HEK293 (cell line): ENCODE measurements around the gene MAP4K5.

Source experiments
- CTCF ChIA-PET: fragments of 350-600 bp; formaldehyde crosslinking; extraction: SDS; loops from one replicate; lab custom pipeline; 2021; ENCODE audit warnings: antibody characterized with exemption; lab: Yijun Ruan, JAX
- POLR2A ChIA-PET: fragments of 300-600 bp; formaldehyde crosslinking; extraction: SDS; loops from one replicate; lab custom pipeline; 2020; ENCODE audit warnings: antibody characterized with exemption, inconsistent platforms; lab: Yijun Ruan, JAX
- H3K27ac ChIP-seq: fragments of 200-500 bp; sonication (Bioruptor generic); 2 replicates; pipeline ENCODE4 v1.5.1; 2014; ENCODE audit warnings: low read depth, low read length, control low read depth, inconsistent platforms; ENCODE audit errors: extremely low read depth
- H3K36me3 ChIP-seq, 2 experiments: fragments of 200-500 bp in 1 of 2; sonication (Bioruptor generic) in 1 of 2; 1 replicate in 1 of 2; 2 replicates in 1 of 2; pipeline ENCODE4 v1.5.1; 2014 to 2017; ENCODE audit warnings: inconsistent platforms in 2 of 2, low read length in 2 of 2; ENCODE audit not compliant: control insufficient read depth in 2 of 2, insufficient read depth in 1 of 2
- H3K4me1 ChIP-seq: fragments of 200-500 bp; sonication (Bioruptor generic); 2 replicates; pipeline ENCODE4 v1.5.1; 2014; ENCODE audit warnings: mild to moderate bottlenecking, low read length, inconsistent platforms; ENCODE audit not compliant: control insufficient read depth, insufficient read depth
- H3K4me3 ChIP-seq: 2 replicates; pipeline ENCODE4 v1.5.1; 2011; ENCODE audit warnings: low read depth, mild to moderate bottlenecking, control low read depth, low read length, moderate library complexity
- H3K9me3 ChIP-seq: fragments of 200-500 bp; sonication (Bioruptor generic); 2 replicates; pipeline ENCODE4 v1.5.1; 2014; ENCODE audit warnings: low read depth, low read length, inconsistent platforms; ENCODE audit not compliant: control insufficient read depth, insufficient read depth
- FEZF1 ChIP-seq: fragments of 450-650 bp; formaldehyde crosslinking; IDR thresholded peaks from 2 replicates; pipeline ENCODE4 v1.5.1; 2016; ENCODE audit warnings: missing biosample characterization, missing genetic modification characterization
- HOXA7 ChIP-seq: sonication (generic); formaldehyde crosslinking; IDR thresholded peaks from 2 replicates; pipeline ENCODE4 v1.8.1; 2022; ENCODE audit warnings: missing genetic modification reagents, borderline replicate concordance
- TRIM28 ChIP-seq: IDR thresholded peaks from 2 replicates; pipeline ENCODE4 v1.6.1; 2011; ENCODE audit warnings: low read length, control low read depth, borderline replicate concordance
- ZNF133 ChIP-seq: fragments of 450-650 bp; formaldehyde crosslinking; IDR thresholded peaks from 2 replicates; pipeline ENCODE4 v1.5.1; 2016; ENCODE audit warnings: missing biosample characterization, missing genetic modification characterization
- ZNF211 ChIP-seq: fragments of 450-650 bp; formaldehyde crosslinking; IDR thresholded peaks from 2 replicates; pipeline ENCODE4 v1.5.1; 2016; ENCODE audit warnings: low read depth, missing biosample characterization, missing genetic modification characterization
- ZNF266 ChIP-seq: fragments of 450-650 bp; formaldehyde crosslinking; IDR thresholded peaks from 2 replicates; pipeline ENCODE4 v1.5.1; 2016; ENCODE audit warnings: missing biosample characterization, missing genetic modification characterization, low read depth
- ZNF354C ChIP-seq: fragments of 450-650 bp; formaldehyde crosslinking; IDR thresholded peaks from 2 replicates; pipeline ENCODE4 v1.5.1; 2016; ENCODE audit warnings: missing biosample characterization, missing genetic modification characterization, low read depth, borderline replicate concordance
- ZNF561 ChIP-seq: fragments of 450-650 bp; IDR thresholded peaks from 2 replicates; pipeline ENCODE4 v1.5.1; 2018; ENCODE audit warnings: missing biosample characterization, missing genetic modification characterization, borderline replicate concordance
- ZNF610 ChIP-seq: fragments of 450-650 bp; formaldehyde crosslinking; IDR thresholded peaks from 2 replicates; pipeline ENCODE4 v1.5.1; 2016; ENCODE audit warnings: missing biosample characterization, missing genetic modification characterization, borderline replicate concordance
- ZNF768 ChIP-seq: fragments of 450-650 bp; formaldehyde crosslinking; IDR thresholded peaks from 2 replicates; pipeline ENCODE4 v1.5.1; 2018; ENCODE audit warnings: missing biosample characterization, mild to moderate bottlenecking, missing genetic modification characterization
- ZSCAN23 ChIP-seq: fragments of 450-650 bp; formaldehyde crosslinking; IDR thresholded peaks from 2 replicates; pipeline ENCODE4 v1.5.1; 2016; ENCODE audit warnings: missing biosample characterization, missing genetic modification characterization
- TF ChIP-seq, protein P1 (sequence below): fragments of 450-650 bp; formaldehyde crosslinking; IDR thresholded peaks from 2 replicates; pipeline ENCODE4 v1.5.1; 2016; ENCODE audit warnings: missing biosample characterization, missing genetic modification characterization
- TF ChIP-seq, protein P2 (sequence below): fragments of 450-650 bp; formaldehyde crosslinking; IDR thresholded peaks from 2 replicates; pipeline ENCODE4 v1.5.1; 2016; ENCODE audit warnings: missing biosample characterization, missing genetic modification characterization
- TF ChIP-seq, protein P3 (sequence below): fragments of 450-650 bp; formaldehyde crosslinking; IDR thresholded peaks from 2 replicates; pipeline ENCODE4 v1.5.1; 2017; ENCODE audit warnings: missing biosample characterization, missing genetic modification characterization

Gene MAP4K5

DNA sequence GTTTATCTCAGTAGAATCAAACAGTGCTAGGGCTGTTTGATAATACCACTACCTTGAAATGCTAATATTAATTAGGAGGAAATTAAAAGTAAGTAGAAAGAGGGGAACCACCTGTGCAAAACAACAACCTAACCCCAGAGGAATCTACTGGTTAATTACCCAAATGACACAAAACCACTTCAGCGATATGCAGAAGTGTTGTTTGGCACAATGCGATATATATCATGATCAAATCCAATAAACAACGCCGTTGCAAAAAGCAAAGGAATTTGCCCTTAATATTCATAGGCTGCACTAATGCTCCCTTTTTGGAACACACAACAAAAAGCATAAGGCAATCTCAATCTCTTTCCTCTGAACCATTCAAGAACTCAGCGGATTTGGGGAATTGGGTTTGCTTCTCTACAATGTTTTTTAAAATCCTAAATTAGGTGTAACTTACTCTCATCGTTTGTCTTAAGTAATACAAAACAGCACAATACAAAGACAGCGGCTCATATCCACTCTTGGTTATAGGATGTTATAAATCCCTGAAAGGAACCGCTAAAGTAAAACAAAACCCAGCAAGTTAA lies 1.5 kb downstream of the MAP4K5 start:
- peak overlapping the region; percentile 97; the same call in 1 of the 2 replicates for H3K27ac ChIP-seq
- H3K9me3 ChIP-seq: no peaks in the 10 kb centered on the region
- CTCF ChIA-PET: interaction anchor here (0.7 to 1.0 kb wide), 2 partner anchors 12 to 175 kb away, joined by 3 to 6 read pairs; no protein-coding TSS in a partner anchor
- H3K36me3 ChIP-seq: no peaks in the 10 kb centered on the region; a peak in 1 of 3 replicates
- TF ChIP-seq ZSCAN23 (tag by site-specific recombination): no peak
- no peak for TF ChIP-seq ZNF354C (tag by site-specific recombination)
- TF ChIP-seq ZNF768: no peak
- no peak for TF ChIP-seq ZNF266 (tag by site-specific recombination)
- no peak for TF ChIP-seq TRIM28
- TF ChIP-seq, protein P1, sequence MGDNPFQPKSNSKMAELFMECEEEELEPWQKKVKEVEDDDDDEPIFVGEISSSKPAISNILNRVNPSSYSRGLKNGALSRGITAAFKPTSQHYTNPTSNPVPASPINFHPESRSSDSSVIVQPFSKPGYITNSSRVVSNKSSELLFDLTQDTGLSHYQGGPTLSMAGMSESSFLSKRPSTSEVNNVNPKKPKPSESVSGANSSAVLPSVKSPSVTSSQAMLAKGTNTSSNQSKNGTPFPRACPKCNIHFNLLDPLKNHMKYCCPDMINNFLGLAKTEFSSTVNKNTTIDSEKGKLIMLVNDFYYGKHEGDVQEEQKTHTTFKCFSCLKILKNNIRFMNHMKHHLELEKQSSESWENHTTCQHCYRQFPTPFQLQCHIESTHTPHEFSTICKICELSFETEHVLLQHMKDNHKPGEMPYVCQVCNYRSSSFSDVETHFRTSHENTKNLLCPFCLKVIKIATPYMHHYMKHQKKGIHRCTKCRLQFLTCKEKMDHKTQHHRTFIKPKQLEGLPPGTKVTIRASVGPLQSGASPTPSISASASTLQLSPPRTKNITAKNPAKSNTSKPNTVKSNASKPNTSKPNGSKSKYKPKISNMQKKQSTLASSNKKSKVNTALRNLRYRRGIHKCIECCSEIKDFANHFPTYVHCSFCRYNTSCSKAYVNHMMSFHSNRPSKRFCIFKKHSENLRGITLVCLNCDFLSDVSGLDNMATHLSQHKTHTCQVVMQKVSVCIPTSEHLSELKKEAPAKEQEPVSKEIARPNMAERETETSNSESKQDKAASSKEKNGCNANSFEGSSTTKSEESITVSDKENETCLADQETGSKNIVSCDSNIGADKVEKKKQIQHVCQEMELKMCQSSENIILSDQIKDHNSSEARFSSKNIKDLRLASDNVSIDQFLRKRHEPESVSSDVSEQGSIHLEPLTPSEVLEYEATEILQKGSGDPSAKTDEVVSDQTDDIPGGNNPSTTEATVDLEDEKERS (tag by site-specific recombination): no peak
- no peak for TF ChIP-seq ZNF561 (tag by site-specific recombination)
- TF ChIP-seq HOXA7 (CRISPR knock-in tag): no peak
- TF ChIP-seq, protein P2, sequence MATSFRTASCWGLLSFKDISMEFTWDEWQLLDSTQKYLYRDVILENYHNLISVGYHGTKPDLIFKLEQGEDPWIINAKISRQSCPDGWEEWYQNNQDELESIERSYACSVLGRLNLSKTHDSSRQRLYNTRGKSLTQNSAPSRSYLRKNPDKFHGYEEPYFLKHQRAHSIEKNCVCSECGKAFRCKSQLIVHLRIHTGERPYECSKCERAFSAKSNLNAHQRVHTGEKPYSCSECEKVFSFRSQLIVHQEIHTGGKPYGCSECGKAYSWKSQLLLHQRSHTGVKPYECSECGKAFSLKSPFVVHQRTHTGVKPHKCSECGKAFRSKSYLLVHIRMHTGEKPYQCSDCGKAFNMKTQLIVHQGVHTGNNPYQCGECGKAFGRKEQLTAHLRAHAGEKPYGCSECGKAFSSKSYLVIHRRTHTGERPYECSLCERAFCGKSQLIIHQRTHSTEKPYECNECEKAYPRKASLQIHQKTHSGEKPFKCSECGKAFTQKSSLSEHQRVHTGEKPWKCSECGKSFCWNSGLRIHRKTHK (tag by site-specific recombination): no peak
- no peak for TF ChIP-seq ZNF610 (tag by site-specific recombination)
- TF ChIP-seq ZNF211 (tag by site-specific recombination): no peak
- no peak for TF ChIP-seq FEZF1
- peaks cover 7% of the 10 kb centered on the region for H3K4me1 ChIP-seq
- POLR2A ChIA-PET: interaction anchor here (0.7 to 1.4 kb wide), 2 partner anchors 134 to 213 kb away, joined by 3 to 4 read pairs; partner anchors contain the start of gene CDKL1
- H3K4me3 ChIP-seq: peak overlapping the region; percentile 98

DNA sequence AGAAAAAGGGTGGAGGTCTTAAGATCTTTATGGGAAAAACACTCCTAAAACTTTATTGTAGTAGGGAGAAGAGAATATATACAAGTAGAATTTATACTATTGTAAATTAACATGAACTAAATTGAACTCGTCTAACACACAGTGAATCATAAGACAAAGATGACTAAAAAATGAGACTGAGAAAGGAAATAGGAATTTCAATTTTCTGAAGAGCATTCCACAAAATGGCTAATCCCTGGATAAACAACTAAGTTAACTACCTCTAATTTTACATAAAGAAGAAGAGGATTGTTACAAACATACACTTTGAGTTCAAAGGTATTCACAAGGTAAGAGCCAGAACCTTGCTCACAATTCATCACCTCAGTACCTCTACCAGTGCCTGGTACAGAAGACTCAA lies 2.0 kb downstream of the MAP4K5 start:
- TF ChIP-seq, protein P3, sequence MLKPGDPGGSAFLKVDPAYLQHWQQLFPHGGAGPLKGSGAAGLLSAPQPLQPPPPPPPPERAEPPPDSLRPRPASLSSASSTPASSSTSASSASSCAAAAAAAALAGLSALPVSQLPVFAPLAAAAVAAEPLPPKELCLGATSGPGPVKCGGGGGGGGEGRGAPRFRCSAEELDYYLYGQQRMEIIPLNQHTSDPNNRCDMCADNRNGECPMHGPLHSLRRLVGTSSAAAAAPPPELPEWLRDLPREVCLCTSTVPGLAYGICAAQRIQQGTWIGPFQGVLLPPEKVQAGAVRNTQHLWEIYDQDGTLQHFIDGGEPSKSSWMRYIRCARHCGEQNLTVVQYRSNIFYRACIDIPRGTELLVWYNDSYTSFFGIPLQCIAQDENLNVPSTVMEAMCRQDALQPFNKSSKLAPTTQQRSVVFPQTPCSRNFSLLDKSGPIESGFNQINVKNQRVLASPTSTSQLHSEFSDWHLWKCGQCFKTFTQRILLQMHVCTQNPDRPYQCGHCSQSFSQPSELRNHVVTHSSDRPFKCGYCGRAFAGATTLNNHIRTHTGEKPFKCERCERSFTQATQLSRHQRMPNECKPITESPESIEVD (tag by site-specific recombination): 0 out of 2 replicates have a peak, but pooled peaks have one; percentile 19
- no peak for TF ChIP-seq ZNF133 (tag by site-specific recombination)
- TF ChIP-seq, all 188 proteins: peak for 1

More for the DNA sequence above, 2.0 kb downstream of the MAP4K5 start:
- Histone ChIP-seq H3K36me3 (peaks cover 0 to 3% of the 10 kb centered on the region in 2 experiments; a peak in 1 of 3 replicates), H3K4me1 (peaks cover 7% of the 10 kb centered on the region), H3K27ac (no peak overlapping the region), H3K9me3 (no peaks in the 10 kb centered on the region), H3K4me3 (peak overlapping the region; percentile 98)
- CTCF ChIA-PET: interaction anchor here (1.5 kb wide), 1 partner anchor 13 kb away, joined by 3 read pairs; no protein-coding TSS in a partner anchor
- POLR2A ChIA-PET: no interaction called here
